Upper lobe of left lung (tissue), 4 donors: ENCODE data around the gene KAT2B.

Experiments used
- EP300 ChIP-seq, 4 donors: sonication (generic); formaldehyde crosslinking; IDR thresholded peaks; one replicate each; pipeline ENCODE4 v1.5.1; 2017; ENCODE audit warnings: antibody characterized with exemption in 4 of 4, control low read depth in 2 of 4
- POLR2A ChIP-seq, 4 donors: fragments of 450-650 bp; IDR thresholded peaks; one replicate each; pipeline ENCODE4 v1.5.1; 2016 to 2017; ENCODE audit warnings: antibody characterized with exemption in 4 of 4, mild to moderate bottlenecking in 2 of 4
- TF ChIP-seq, protein P1 (sequence below), 6 experiments: fragments of 450-650 bp in 4 of 6; fragments of 200-600 bp in 2 of 6; sonication (generic) in 2 of 6; IDR thresholded peaks; one replicate each; pipeline ENCODE4 v1.5.1; 2016 to 2019; ENCODE audit warnings: antibody characterized with exemption in 6 of 6

DNA sequence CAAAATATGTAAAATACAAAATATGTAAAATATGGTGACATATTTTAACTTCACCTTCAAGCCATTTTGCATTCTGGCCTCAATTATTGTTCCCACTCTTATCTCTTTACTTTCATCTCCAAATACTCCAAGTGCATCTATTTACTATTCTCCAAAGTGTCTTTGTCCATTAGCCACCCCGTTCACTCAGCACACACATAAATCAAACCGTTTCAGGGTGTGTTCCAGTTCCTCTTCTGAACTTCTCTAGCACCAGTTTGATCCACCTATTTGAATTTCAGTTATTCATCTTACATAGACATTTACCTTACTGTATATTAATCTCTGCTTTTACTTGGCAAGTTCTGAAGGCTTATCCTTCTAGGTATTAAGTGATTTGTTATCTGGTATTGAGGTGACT lies 100.6 kb downstream of the KAT2B start:
- TF ChIP-seq POLR2A (IDR thresholded peaks at IDR 0.05) (no peak), EP300 (IDR thresholded peaks at IDR 0.05) (no peak)
- TF ChIP-seq, protein P1, sequence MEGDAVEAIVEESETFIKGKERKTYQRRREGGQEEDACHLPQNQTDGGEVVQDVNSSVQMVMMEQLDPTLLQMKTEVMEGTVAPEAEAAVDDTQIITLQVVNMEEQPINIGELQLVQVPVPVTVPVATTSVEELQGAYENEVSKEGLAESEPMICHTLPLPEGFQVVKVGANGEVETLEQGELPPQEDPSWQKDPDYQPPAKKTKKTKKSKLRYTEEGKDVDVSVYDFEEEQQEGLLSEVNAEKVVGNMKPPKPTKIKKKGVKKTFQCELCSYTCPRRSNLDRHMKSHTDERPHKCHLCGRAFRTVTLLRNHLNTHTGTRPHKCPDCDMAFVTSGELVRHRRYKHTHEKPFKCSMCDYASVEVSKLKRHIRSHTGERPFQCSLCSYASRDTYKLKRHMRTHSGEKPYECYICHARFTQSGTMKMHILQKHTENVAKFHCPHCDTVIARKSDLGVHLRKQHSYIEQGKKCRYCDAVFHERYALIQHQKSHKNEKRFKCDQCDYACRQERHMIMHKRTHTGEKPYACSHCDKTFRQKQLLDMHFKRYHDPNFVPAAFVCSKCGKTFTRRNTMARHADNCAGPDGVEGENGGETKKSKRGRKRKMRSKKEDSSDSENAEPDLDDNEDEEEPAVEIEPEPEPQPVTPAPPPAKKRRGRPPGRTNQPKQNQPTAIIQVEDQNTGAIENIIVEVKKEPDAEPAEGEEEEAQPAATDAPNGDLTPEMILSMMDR (IDR thresholded peaks at IDR 0.05), result no peak
